SK-N-SH (cell line): ENCODE data around the gene PRRX2. TPM values are rescaled to one million over a fixed set of nuclear protein-coding genes. Genes with fewer than 3 reads are reported as not detected.

Source experiments
- CTCF ChIA-PET: fragments of 300-600, 350-600 bp; formaldehyde crosslinking; extraction: SDS; loops from one replicate; lab custom pipeline; 2021; lab: Yijun Ruan, JAX
- POLR2A ChIA-PET: fragments of 350-600 bp; sonication (Branson Sonifier 250); formaldehyde crosslinking; extraction: SDS; loops from one replicate; lab custom pipeline; 2020; ENCODE audit warnings: antibody characterized with exemption, inconsistent platforms; lab: Yijun Ruan, JAX
- DNase-seq: peaks from one replicate; pipeline ENCODE4 v3.0.0; 2012
- H2AFZ ChIP-seq: fragments of 200-600 bp; sonication (generic); 2 replicates; pipeline ENCODE4 v1.8.1; 2016; ENCODE audit warnings: antibody characterized with exemption, mild to moderate bottlenecking, low read depth
- H3F3A ChIP-seq: fragments of 200-600 bp; sonication (generic); replicated peaks from 2 replicates; pipeline ENCODE3; 2016; ENCODE audit warnings: antibody characterized with exemption, mild to moderate bottlenecking; ENCODE audit not compliant: insufficient read depth
- H3K27ac ChIP-seq, 2 experiments: fragments of 200-500 bp in 1 of 2; fragments of 200-600 bp in 1 of 2; sonication (Bioruptor generic) in 1 of 2; sonication (generic), shearing (Covaris generic) in 1 of 2; 2 replicates each; pipeline versions ENCODE4 v1.5.1 to v1.6.1; 2014 to 2016; ENCODE audit warnings: low read depth in 2 of 2, inconsistent platforms in 1 of 2, low read length in 1 of 2, mild to moderate bottlenecking in 1 of 2, mixed read lengths in 1 of 2
- H3K27me3 ChIP-seq: fragments of 200-600 bp; sonication (generic), shearing (Covaris generic); 2 replicates; pipeline ENCODE4 v1.6.1; 2016; ENCODE audit warnings: mixed run types; ENCODE audit not compliant: insufficient read depth
- H3K36me3 ChIP-seq, 2 experiments: fragments of 200-500 bp in 1 of 2; fragments of 200-600 bp in 1 of 2; sonication (Bioruptor generic) in 1 of 2; sonication (generic) in 1 of 2; replicated peaks in 1 of 2; 2 replicates each; pipeline versions ENCODE3 to v1.5.1; 2014 to 2016; ENCODE audit warnings: low read length in 1 of 2, mild to moderate bottlenecking in 1 of 2; ENCODE audit not compliant: insufficient read depth in 2 of 2, control insufficient read depth in 1 of 2
- H3K4me1 ChIP-seq, 2 experiments: fragments of 200-500 bp in 1 of 2; fragments of 200-600 bp in 1 of 2; sonication (Bioruptor generic) in 1 of 2; sonication (generic), shearing (Covaris generic) in 1 of 2; 2 replicates each; pipeline versions ENCODE4 v1.5.1 to v1.6.1; 2014 to 2016; ENCODE audit warnings: low read depth in 1 of 2, low read length in 1 of 2, mixed run types in 1 of 2; ENCODE audit not compliant: insufficient read depth in 2 of 2, control insufficient read depth in 1 of 2
- H3K4me2 ChIP-seq: fragments of 200-600 bp; sonication (generic), shearing (Covaris generic); 2 replicates; pipeline ENCODE4 v1.6.1; 2017; ENCODE audit warnings: mixed run types
- H3K4me3 ChIP-seq, 2 experiments: fragments of 200-500 bp in 1 of 2; fragments of 200-600 bp in 1 of 2; sonication (Bioruptor generic) in 1 of 2; sonication (generic), shearing (Covaris generic) in 1 of 2; 2 replicates each; pipeline versions ENCODE4 v1.5.1 to v1.8.1; 2014 to 2016; ENCODE audit warnings: low read depth in 2 of 2, inconsistent platforms in 1 of 2, low read length in 1 of 2, mild to moderate bottlenecking in 1 of 2, mixed read lengths in 1 of 2, moderate library complexity in 1 of 2
- H3K79me2 ChIP-seq: fragments of 200-600 bp; sonication (generic); 2 replicates; pipeline ENCODE4 v1.8.1; 2017; ENCODE audit warnings: mild to moderate bottlenecking; ENCODE audit not compliant: insufficient read depth
- H3K9ac ChIP-seq: fragments of 200-600 bp; sonication (generic); 2 replicates; pipeline ENCODE4 v1.6.1; 2017; ENCODE audit warnings: mixed run types
- H3K9me2 ChIP-seq: fragments of 200-600 bp; sonication (generic); 2 replicates; pipeline ENCODE4 v1.6.1; 2017; ENCODE audit warnings: mixed run types
- H3K9me3 ChIP-seq: fragments of 200-600 bp; sonication (generic); 2 replicates; pipeline ENCODE4 v1.6.1; 2017; ENCODE audit warnings: mixed run types, mild to moderate bottlenecking, moderate library complexity
- H4K20me1 ChIP-seq: fragments of 200-600 bp; sonication (generic); 2 replicates; pipeline ENCODE4 v1.6.1; 2017; ENCODE audit warnings: mild to moderate bottlenecking, mixed run types; ENCODE audit not compliant: insufficient read depth
- CHD2 ChIP-seq: fragments of 150-350 bp; IDR thresholded peaks from 2 replicates; pipeline ENCODE4 v1.6.1; 2018; ENCODE audit warnings: low read length; ENCODE audit not compliant: partially characterized antibody
- ELF1 ChIP-seq: IDR thresholded peaks from 2 replicates; pipeline ENCODE4 v1.4.0; 2012
- EP300 ChIP-seq, 2 experiments: IDR thresholded peaks; 2 replicates each; pipeline versions ENCODE4 v1.4.0 to v1.6.1; 2012; ENCODE audit warnings: borderline replicate concordance in 1 of 2, low read depth in 1 of 2, low read length in 1 of 2
- EZH2phosphoT487 ChIP-seq: fragments of 200-600 bp; sonication (generic); IDR thresholded peaks from 2 replicates; pipeline ENCODE4 v1.6.1; 2017; ENCODE audit warnings: low read depth, mixed run types, mild to moderate bottlenecking, antibody characterized with exemption, moderate library complexity, borderline replicate concordance
- FOSL2 ChIP-seq: IDR thresholded peaks from 2 replicates; pipeline ENCODE4 v1.4.0; 2012; ENCODE audit warnings: low read depth, mild to moderate bottlenecking, moderate library complexity, borderline replicate concordance
- FOXJ3 ChIP-seq: sonication (generic); formaldehyde crosslinking; IDR thresholded peaks from 2 replicates; pipeline ENCODE4 v1.5.1; 2020; ENCODE audit warnings: mild to moderate bottlenecking, missing genetic modification reagents
- FOXM1 ChIP-seq: IDR thresholded peaks from 2 replicates; pipeline ENCODE4 v1.4.0; 2012; ENCODE audit warnings: low read depth, mild to moderate bottlenecking
- GABPA ChIP-seq: IDR thresholded peaks from 2 replicates; pipeline ENCODE4 v1.4.0; 2012; ENCODE audit warnings: low read depth, mild to moderate bottlenecking
- GATA2 ChIP-seq: sonication (generic); formaldehyde crosslinking; IDR thresholded peaks from 2 replicates; pipeline ENCODE4 v1.5.0; 2020; ENCODE audit warnings: mild to moderate bottlenecking, missing genetic modification reagents
- MAX ChIP-seq: IDR thresholded peaks from 2 replicates; pipeline ENCODE4 v1.4.0; 2012; ENCODE audit warnings: low read depth
- MXI1 ChIP-seq: IDR thresholded peaks from 2 replicates; pipeline ENCODE4 v1.6.1; 2012; ENCODE audit warnings: mild to moderate bottlenecking, low read depth, low read length, improper control_type of control experiment
- NFIC ChIP-seq: IDR thresholded peaks from 2 replicates; pipeline ENCODE4 v1.4.0; 2012; ENCODE audit warnings: borderline replicate concordance
- PBX3 ChIP-seq: IDR thresholded peaks from 2 replicates; pipeline ENCODE4; 2012
- POLR2AphosphoS5 ChIP-seq: IDR thresholded peaks from 2 replicates; pipeline ENCODE4 v1.6.1; 2012; ENCODE audit warnings: low read depth, low read length
- SMC3 ChIP-seq: IDR thresholded peaks from 2 replicates; pipeline ENCODE4 v1.6.1; 2012; ENCODE audit warnings: low read depth, low read length, improper control_type of control experiment
- TAF1 ChIP-seq: IDR thresholded peaks from 2 replicates; pipeline ENCODE4 v1.6.1; 2012; ENCODE audit warnings: low read depth, mild to moderate bottlenecking, low read length, moderate library complexity, borderline replicate concordance
- TCF12 ChIP-seq: IDR thresholded peaks from 2 replicates; pipeline ENCODE4 v1.4.0; 2012
- TEAD4 ChIP-seq: IDR thresholded peaks from 2 replicates; pipeline ENCODE4 v1.4.0; 2012; ENCODE audit warnings: mild to moderate bottlenecking, borderline replicate concordance; ENCODE audit not compliant: insufficient read depth
- USF2 ChIP-seq: fragments of 150-350 bp; IDR thresholded peaks from 2 replicates; pipeline ENCODE4 v1.6.1; 2017; ENCODE audit warnings: antibody characterized with exemption, low read length, low read depth, borderline replicate concordance
- ZBTB33 ChIP-seq: IDR thresholded peaks from 2 replicates; pipeline ENCODE4 v1.4.0; 2012; ENCODE audit warnings: low read depth, borderline replicate concordance
- WGBS: methylation state at CpG from one replicate; pipeline ENCODE4 v1.1.6; 2017; ENCODE audit warnings: low lambda C conversion rate; 5-methylcytosine and 5-hydroxymethylcytosine counted together
- polyA plus RNA-seq, 3 experiments: library from polyadenylated mRNA; depleted of rRNA; stranded (reverse); fragments of >200 nt; gene quantifications; 2 replicates each; pipeline ENCODE4 v1.2.3, GENCODE V29; 2012

Gene PRRX2
- polyA plus RNA-seq, 1 of the 3 experiments (the other 2 are of a cell fraction) = 0.84 TPM

- ChIA-PET POLR2A (no interaction called here), CTCF (interaction anchor here (0.9 to 1.6 kb wide), 2 partner anchors 34 to 50 kb away, joined by 3 to 4 read pairs; no protein-coding TSS in a partner anchor)
- TF ChIP-seq EZH2phosphoT487 (no peak), TAF1 (no peak), NFIC (no peak), EP300 (IDR thresholded peaks at IDR 0.05; ENCODE audit: borderline replicate concordance in 1 of 2, low read depth in 1 of 2, low read length in 1 of 2) (no peak), GATA2 (CRISPR knock-in tag) (no peak), ELF1 (no peak), PBX3 (no peak), ZBTB33 (no peak), USF2 (no peak), TCF12 (no peak), FOXM1 (no peak), MAX (no peak), SMC3 (no peak), TEAD4 (no peak), POLR2AphosphoS5 (no peak), MXI1 (no peak), CHD2 (no peak), FOXJ3 (CRISPR knock-in tag) (no peak), GABPA (no peak), FOSL2 (no peak)
- H2AFZ ChIP-seq = no peak overlapping the region
- H3K27ac ChIP-seq = no peak overlapping the region
- WGBS = 78% methylated on average over 5 of the region's 5 CpGs
- H4K20me1 ChIP-seq = no peaks in the 10 kb centered on the region
- no peak overlapping the region for H3K4me3 ChIP-seq
- H3F3A ChIP-seq = peaks cover 4% of the 10 kb centered on the region
- no peaks in the 10 kb centered on the region for H3K79me2 ChIP-seq
- no peaks in the 10 kb centered on the region for H3K9me2 ChIP-seq
- no peaks in the 10 kb centered on the region for H3K36me3 ChIP-seq
- H3K27me3 ChIP-seq = no peaks in the 10 kb centered on the region
- H3K9ac ChIP-seq = no peak overlapping the region
- DNase-seq = no peak
- no peaks in the 10 kb centered on the region for H3K9me3 ChIP-seq
- H3K4me1 ChIP-seq = peaks cover 0 to 7% of the 10 kb centered on the region in 2 experiments; a peak in 1 of 4 replicates
- H3K4me2 ChIP-seq = no peak overlapping the region
Measured at GRCh38 chr9:129692534-129692933, 27.1 kb downstream of the PRRX2 start.
